Vagina (tissue), 2 donors: Measurements from ENCODE around the gene MSANTD1.

Experiments used
- CTCF ChIP-seq, 3 experiments: fragments of 450-650 bp in 2 of 3; fragments of 200-600 bp in 1 of 3; sonication (generic) in 1 of 3; IDR thresholded peaks; one replicate each; pipeline ENCODE4 v1.5.1; 2017 to 2019; ENCODE audit warnings: antibody characterized with exemption in 3 of 3, mild to moderate bottlenecking in 2 of 3, moderate library complexity in 2 of 3
- POLR2A ChIP-seq, 2 donors: fragments of 450-650 bp; IDR thresholded peaks; one replicate each; pipeline ENCODE4 v1.6.1; 2017; ENCODE audit warnings: antibody characterized with exemption in 2 of 2, mild to moderate bottlenecking in 2 of 2, moderate library complexity in 2 of 2

- TF ChIP-seq CTCF (IDR thresholded peaks at IDR 0.05) (no peak), POLR2A (IDR thresholded peaks at IDR 0.05) (no peak)
Measured at GRCh38 chr4:3246458-3247398, 2.2 kb upstream of the MSANTD1 start.
